DND-41 (cell line): Measurements from ENCODE around the gene ARHGEF17.

Source experiments
- ATAC-seq: fragments of 200-7000 bp; cut with Tn5 transposase; 3 replicates; pipeline ENCODE4 v1.9.1; 2021; ENCODE audit warnings: low read depth; ENCODE audit not compliant: insufficient read depth
- DNase-seq: peaks from one replicate; pipeline ENCODE4 v3.0.0-alpha.2; 2020
- H2AFZ ChIP-seq: 2 replicates; pipeline ENCODE4 v1.6.0; 2012; ENCODE audit warnings: low read depth, low read length
- H3K27ac ChIP-seq: 2 replicates; pipeline ENCODE4 v1.5.1; 2012; ENCODE audit warnings: low read length, inconsistent platforms
- H3K27me3 ChIP-seq: fragments of 200-600 bp; sonication (generic); 2 replicates; pipeline ENCODE4 v1.6.0; 2012; ENCODE audit warnings: low read length, mild to moderate bottlenecking, inconsistent platforms; ENCODE audit not compliant: insufficient read depth, poor library complexity
- H3K36me3 ChIP-seq: 2 replicates; pipeline ENCODE4 v1.5.1; 2012; ENCODE audit warnings: low read length, inconsistent platforms; ENCODE audit not compliant: insufficient read depth
- H3K4me1 ChIP-seq: 2 replicates; pipeline ENCODE4 v1.5.1; 2012; ENCODE audit warnings: mild to moderate bottlenecking, low read length; ENCODE audit not compliant: insufficient read depth
- H3K4me2 ChIP-seq: 2 replicates; pipeline ENCODE4 v1.6.0; 2012; ENCODE audit warnings: mild to moderate bottlenecking, moderate library complexity, low read length, inconsistent platforms; ENCODE audit not compliant: insufficient read depth
- H3K4me3 ChIP-seq, 2 experiments: fragments of 200-600 bp in 1 of 2; shearing (Covaris generic) in 1 of 2; 2 replicates each; pipeline ENCODE4 v1.5.1; 2012 to 2016; ENCODE audit warnings: inconsistent platforms in 2 of 2, low read length in 2 of 2, mild to moderate bottlenecking in 2 of 2, low read depth in 1 of 2, moderate library complexity in 1 of 2
- H3K79me2 ChIP-seq: 2 replicates; pipeline ENCODE4 v1.6.0; 2012; ENCODE audit warnings: low read length, inconsistent platforms; ENCODE audit not compliant: insufficient read depth
- H3K9ac ChIP-seq: 2 replicates; pipeline ENCODE4 v1.6.0; 2012; ENCODE audit warnings: low read depth, mild to moderate bottlenecking, inconsistent platforms, low read length, moderate library complexity
- H3K9me3 ChIP-seq: 2 replicates; pipeline ENCODE4 v1.5.1; 2012; ENCODE audit warnings: low read length, moderate library complexity, mild to moderate bottlenecking, inconsistent platforms; ENCODE audit not compliant: insufficient read depth, severe bottlenecking
- H4K20me1 ChIP-seq: 2 replicates; pipeline ENCODE4 v1.6.0; 2012; ENCODE audit warnings: low read length; ENCODE audit not compliant: insufficient read depth
- CTCF ChIP-seq: IDR thresholded peaks from 2 replicates; pipeline ENCODE4 v1.5.1; 2012; ENCODE audit warnings: borderline replicate concordance, low read length, moderate library complexity, mild to moderate bottlenecking; ENCODE audit not compliant: poor library complexity, severe bottlenecking; ENCODE audit errors: extremely low read depth
- EZH2 ChIP-seq: IDR thresholded peaks from 3 replicates; pipeline ENCODE4 v1.6.1; 2012; ENCODE audit warnings: borderline replicate concordance, low read depth, mild to moderate bottlenecking, moderate library complexity, low read length, inconsistent platforms; ENCODE audit not compliant: severe bottlenecking

The ARHGEF17 gene

GRCh38 chr11:73366265-73366610 lies 58.2 kb downstream of the ARHGEF17 start:
- no peak for TF ChIP-seq CTCF
- no peak for TF ChIP-seq EZH2
- Histone ChIP-seq H3K27ac (no peak overlapping the region), H3K27me3 (no peaks in the 10 kb centered on the region), H3K4me2 (no peak overlapping the region), H3K79me2 (no peaks in the 10 kb centered on the region), H4K20me1 (no peaks in the 10 kb centered on the region), H3K9ac (no peak overlapping the region), H3K4me1 (peaks cover 6% of the 10 kb centered on the region), H3K4me3 (no peak overlapping the region), H3K36me3 (no peaks in the 10 kb centered on the region), H2AFZ (no peak overlapping the region), H3K9me3 (no peaks in the 10 kb centered on the region)
- ATAC-seq (peak; percentile 75), DNase-seq (no peak)

DNA sequence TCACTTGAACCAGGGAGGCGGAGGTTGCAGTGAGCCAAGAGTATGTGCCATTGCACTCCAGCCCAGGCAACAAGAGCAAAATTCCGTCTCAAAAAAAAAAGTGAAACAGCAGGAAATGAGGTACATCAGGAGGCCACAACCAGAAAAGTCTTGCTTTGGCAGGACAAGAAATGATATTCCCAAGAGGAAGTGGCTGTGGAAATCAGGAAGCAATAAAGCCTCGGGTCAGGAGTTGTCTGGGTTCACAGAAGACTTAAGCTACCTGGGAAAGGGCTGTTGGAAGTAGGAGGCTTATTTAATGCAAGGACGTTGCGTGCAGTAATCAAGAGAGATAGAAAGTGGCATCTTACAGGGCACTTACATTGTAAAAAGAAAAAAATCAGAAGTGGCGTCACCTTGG lies 58.9 kb downstream of the ARHGEF17 start:
- Histone ChIP-seq H3K27ac (no peak overlapping the region), H3K4me1 (peaks cover 6% of the 10 kb centered on the region), H3K27me3 (no peaks in the 10 kb centered on the region), H2AFZ (no peak overlapping the region), H3K4me3 (no peak overlapping the region), H3K9me3 (no peaks in the 10 kb centered on the region), H4K20me1 (no peaks in the 10 kb centered on the region), H3K36me3 (no peaks in the 10 kb centered on the region), H3K79me2 (no peaks in the 10 kb centered on the region), H3K9ac (no peak overlapping the region), H3K4me2 (no peak overlapping the region)
- TF ChIP-seq CTCF = no peak
- no peak for TF ChIP-seq EZH2
- no peak for ATAC-seq
- DNase-seq = no peak

DNA sequence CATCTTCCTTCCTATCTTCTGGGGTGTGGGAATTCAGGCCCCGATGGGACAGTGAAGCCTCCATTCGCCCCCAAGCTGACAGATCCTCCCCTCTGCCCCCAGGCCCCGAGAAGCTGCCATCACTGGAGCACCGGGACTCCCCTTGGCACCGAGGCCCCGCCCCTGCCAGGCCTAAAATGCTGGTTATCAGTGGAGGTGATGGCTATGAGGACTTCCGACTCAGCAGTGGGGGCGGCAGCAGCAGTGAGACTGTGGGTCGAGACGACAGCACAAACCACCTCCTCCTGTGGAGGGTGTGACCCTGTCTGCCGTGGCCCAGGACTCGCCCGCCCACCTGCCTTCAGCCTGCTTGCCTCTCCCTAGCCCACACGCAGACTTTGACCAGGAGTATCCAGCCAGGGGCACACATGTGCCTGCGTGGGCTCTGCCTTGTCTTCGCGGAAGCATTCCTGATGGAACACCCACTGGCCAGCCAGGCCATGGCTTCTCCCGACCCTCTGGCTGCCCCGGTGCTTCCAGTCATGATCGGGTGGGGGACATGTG lies 59.5 kb downstream of the ARHGEF17 start:
- DNase-seq (no peak), ATAC-seq (no peak)
- Histone ChIP-seq H4K20me1 (no peaks in the 10 kb centered on the region), H3K4me3 (no peak overlapping the region), H3K9ac (no peak overlapping the region), H3K4me2 (no peak overlapping the region), H3K36me3 (no peaks in the 10 kb centered on the region), H3K79me2 (no peaks in the 10 kb centered on the region), H3K27ac (no peak overlapping the region), H2AFZ (no peak overlapping the region), H3K4me1 (peaks cover 6% of the 10 kb centered on the region), H3K27me3 (no peaks in the 10 kb centered on the region), H3K9me3 (no peaks in the 10 kb centered on the region)
- no peak for TF ChIP-seq CTCF
- TF ChIP-seq EZH2 = no peak
